ENCODE results near the gene DPYD.

The DPYD gene

DNA sequence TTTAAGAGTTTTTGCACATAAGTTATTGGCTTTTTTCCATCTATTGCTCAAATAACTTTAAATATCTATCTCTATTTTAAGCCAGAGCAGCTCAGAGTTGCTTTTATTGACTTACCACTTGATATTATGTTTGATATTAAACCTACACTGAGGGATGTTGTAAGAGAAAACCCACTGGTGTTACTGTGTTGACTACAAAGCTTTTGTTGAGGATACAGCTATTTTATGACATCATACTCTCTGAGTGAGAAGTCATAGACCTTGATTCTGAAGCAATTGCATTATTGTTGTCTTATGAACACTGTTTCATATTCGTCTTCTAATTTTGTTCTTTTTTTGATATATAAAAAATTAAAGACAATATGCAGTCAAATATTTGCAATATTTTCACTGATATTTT, 638.9 kb downstream of the DPYD start:
- no peaks in the 10 kb centered on the region for H3K79me2 ChIP-seq (ENCODE audit: low read length)
- H3K4me3 ChIP-seq (ENCODE audit: low read length): no peak overlapping the region
- H3K9me3 ChIP-seq (replicated peaks; ENCODE audit: insufficient read depth, low read length): no peaks in the 10 kb centered on the region
- H3K36me3 ChIP-seq (replicated peaks; ENCODE audit: insufficient read depth, low read length): no peaks in the 10 kb centered on the region
- TF ChIP-seq, protein P1, sequence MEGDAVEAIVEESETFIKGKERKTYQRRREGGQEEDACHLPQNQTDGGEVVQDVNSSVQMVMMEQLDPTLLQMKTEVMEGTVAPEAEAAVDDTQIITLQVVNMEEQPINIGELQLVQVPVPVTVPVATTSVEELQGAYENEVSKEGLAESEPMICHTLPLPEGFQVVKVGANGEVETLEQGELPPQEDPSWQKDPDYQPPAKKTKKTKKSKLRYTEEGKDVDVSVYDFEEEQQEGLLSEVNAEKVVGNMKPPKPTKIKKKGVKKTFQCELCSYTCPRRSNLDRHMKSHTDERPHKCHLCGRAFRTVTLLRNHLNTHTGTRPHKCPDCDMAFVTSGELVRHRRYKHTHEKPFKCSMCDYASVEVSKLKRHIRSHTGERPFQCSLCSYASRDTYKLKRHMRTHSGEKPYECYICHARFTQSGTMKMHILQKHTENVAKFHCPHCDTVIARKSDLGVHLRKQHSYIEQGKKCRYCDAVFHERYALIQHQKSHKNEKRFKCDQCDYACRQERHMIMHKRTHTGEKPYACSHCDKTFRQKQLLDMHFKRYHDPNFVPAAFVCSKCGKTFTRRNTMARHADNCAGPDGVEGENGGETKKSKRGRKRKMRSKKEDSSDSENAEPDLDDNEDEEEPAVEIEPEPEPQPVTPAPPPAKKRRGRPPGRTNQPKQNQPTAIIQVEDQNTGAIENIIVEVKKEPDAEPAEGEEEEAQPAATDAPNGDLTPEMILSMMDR (IDR thresholded peaks at IDR 0.05; ENCODE audit: low read length): no peak
- TF ChIP-seq EZH2phosphoT487 (IDR thresholded peaks at IDR 0.05; ENCODE audit: low read length): no peak
- no peak for TF ChIP-seq EZH2 (optimal IDR thresholded peaks at IDR 0.05; ENCODE audit: low read depth, low read length)
- H2AFZ ChIP-seq (ENCODE audit: low read length): no peak overlapping the region
- no peaks in the 10 kb centered on the region for H3K27me3 ChIP-seq (replicated peaks; ENCODE audit: insufficient read depth, low read length)
- no peaks in the 10 kb centered on the region for H3K9me2 ChIP-seq (replicated peaks; ENCODE audit: insufficient read depth, low read length)
- H3K9ac ChIP-seq (ENCODE audit: low read length): no peak overlapping the region
- H3K27ac ChIP-seq (ENCODE audit: low read length): no peak overlapping the region
- H4K20me1 ChIP-seq (ENCODE audit: insufficient read depth, low read length): no peaks in the 10 kb centered on the region
- H3F3A ChIP-seq (ENCODE audit: insufficient read depth, low read length): no peaks in the 10 kb centered on the region
- H3K4me1 ChIP-seq (ENCODE audit: low read length): no peaks in the 10 kb centered on the region
- no peak overlapping the region for H3K4me2 ChIP-seq (ENCODE audit: low read depth, low read length)
- no peak for DNase-seq

DNA sequence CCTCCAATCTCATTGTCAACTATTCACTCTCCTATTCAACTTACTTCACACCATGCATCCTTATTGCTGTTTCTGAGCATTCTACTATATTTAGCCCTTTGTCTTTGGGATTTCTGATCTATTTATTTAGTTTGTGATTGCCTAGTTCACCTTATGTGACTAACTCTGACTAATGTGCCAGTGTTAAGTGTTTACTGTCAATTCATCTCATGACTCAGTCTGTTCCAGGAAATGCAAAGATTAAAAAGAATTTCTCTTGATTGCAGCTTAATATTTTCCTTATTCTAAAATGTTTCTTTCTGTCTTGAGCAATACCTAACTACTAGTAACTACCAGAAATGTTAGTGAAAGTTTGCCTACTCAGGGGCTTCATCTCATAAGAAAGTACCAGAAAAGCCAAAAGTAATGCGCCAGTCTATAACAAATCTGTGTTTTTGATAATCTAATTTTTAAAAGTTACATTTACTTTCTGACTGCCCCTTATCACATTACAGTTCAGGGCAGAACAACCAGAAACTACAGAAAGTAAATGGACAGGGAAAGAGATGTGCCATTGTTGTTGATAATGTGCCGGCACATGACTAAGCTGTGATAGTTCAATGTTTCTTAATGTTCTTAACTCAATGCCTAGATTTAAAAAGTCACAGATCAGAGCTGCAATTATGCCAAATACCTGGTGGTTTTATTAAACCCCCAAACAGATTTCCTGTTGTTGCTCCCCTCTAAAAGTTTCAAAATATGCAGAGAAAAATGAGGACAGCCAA, 642.8 kb downstream of the DPYD start:
- Histone ChIP-seq H3F3A (ENCODE audit: insufficient read depth, low read length) (no peaks in the 10 kb centered on the region), H4K20me1 (ENCODE audit: insufficient read depth, low read length) (no peaks in the 10 kb centered on the region), H3K4me3 (ENCODE audit: low read length) (no peak overlapping the region), H3K9ac (ENCODE audit: low read length) (no peak overlapping the region), H3K79me2 (ENCODE audit: low read length) (no peaks in the 10 kb centered on the region), H3K27me3 (replicated peaks; ENCODE audit: insufficient read depth, low read length) (no peaks in the 10 kb centered on the region), H3K27ac (ENCODE audit: low read length) (no peak overlapping the region), H3K9me2 (replicated peaks; ENCODE audit: insufficient read depth, low read length) (no peaks in the 10 kb centered on the region), H3K4me2 (ENCODE audit: low read depth, low read length) (no peak overlapping the region), H3K36me3 (replicated peaks; ENCODE audit: insufficient read depth, low read length) (no peaks in the 10 kb centered on the region), H3K4me1 (ENCODE audit: low read length) (no peaks in the 10 kb centered on the region), H3K9me3 (replicated peaks; ENCODE audit: insufficient read depth, low read length) (no peaks in the 10 kb centered on the region), H2AFZ (ENCODE audit: low read length) (no peak overlapping the region)
- no peak for DNase-seq
- TF ChIP-seq, protein P1 (IDR thresholded peaks at IDR 0.05; ENCODE audit: low read length): no peak
- TF ChIP-seq EZH2phosphoT487 (IDR thresholded peaks at IDR 0.05; ENCODE audit: low read length): no peak

DNA sequence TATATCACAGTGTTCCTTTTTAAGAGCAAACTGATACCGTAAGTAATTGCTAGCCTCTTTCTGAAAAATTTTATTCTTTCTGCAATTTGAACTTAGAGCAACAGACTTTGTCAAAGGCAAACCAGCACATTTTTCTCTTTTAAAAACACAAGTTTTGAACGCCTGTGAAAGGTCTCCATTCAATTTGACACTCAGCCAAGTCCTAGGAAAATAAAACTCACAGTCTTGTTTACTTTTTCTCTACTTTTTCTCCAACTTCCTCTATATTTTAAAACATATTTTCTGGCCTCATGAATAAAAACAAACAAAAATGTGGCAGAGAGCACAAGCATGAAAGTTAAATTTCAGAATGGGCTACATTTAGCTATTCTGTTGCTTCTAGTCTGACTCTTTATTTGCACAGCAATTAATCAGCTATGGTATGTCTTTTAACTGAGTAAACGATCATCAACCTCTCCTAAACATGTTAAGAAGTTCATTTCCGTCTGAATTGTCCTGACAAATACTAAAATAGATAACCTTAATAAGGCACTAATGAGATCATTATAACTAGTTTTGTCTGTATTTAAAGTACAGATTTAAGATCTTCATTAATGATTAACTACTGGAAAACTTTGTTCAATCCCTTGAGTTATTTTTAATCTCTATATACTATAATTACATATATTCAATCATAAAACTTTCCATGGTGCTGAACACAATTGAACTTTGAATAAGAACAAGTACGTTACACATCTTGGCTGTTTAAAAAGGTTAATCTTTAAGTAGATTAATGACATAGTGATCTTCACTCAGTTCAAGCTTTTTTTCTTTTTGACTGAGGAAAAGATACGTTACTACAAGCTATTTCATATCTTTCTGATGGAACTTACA, 648.7 kb downstream of the DPYD start:
- no peaks in the 10 kb centered on the region for H3K36me3 ChIP-seq (replicated peaks; ENCODE audit: insufficient read depth, low read length)
- no peak overlapping the region for H2AFZ ChIP-seq (ENCODE audit: low read length)
- H3K4me3 ChIP-seq (ENCODE audit: low read length): no peak overlapping the region
- H3K79me2 ChIP-seq (ENCODE audit: low read length): no peaks in the 10 kb centered on the region
- TF ChIP-seq EZH2phosphoT487 (IDR thresholded peaks at IDR 0.05; ENCODE audit: low read length): no peak
- H3K4me1 ChIP-seq (ENCODE audit: low read length): no peaks in the 10 kb centered on the region
- no peak overlapping the region for H3K9ac ChIP-seq (ENCODE audit: low read length)
- no peak overlapping the region for H3K27ac ChIP-seq (ENCODE audit: low read length)
- H3K9me3 ChIP-seq (replicated peaks; ENCODE audit: insufficient read depth, low read length): no peaks in the 10 kb centered on the region
- H4K20me1 ChIP-seq (ENCODE audit: insufficient read depth, low read length): no peaks in the 10 kb centered on the region
- no peaks in the 10 kb centered on the region for H3F3A ChIP-seq (ENCODE audit: insufficient read depth, low read length)
- no peak overlapping the region for H3K4me2 ChIP-seq (ENCODE audit: low read depth, low read length)
- H3K9me2 ChIP-seq (replicated peaks; ENCODE audit: insufficient read depth, low read length): no peaks in the 10 kb centered on the region
- H3K27me3 ChIP-seq (replicated peaks; ENCODE audit: insufficient read depth, low read length): no peaks in the 10 kb centered on the region
- DNase-seq: no peak
